DOHH2 (cell line): ENCODE measurements around the gene DCLRE1B.

Experiments used
- H3F3A ChIP-seq: fragments of 200-600 bp; sonication (generic), shearing (Covaris generic); 2 replicates; pipeline ENCODE4 v1.6.0; 2016; ENCODE audit warnings: antibody characterized with exemption, mild to moderate bottlenecking; ENCODE audit not compliant: control insufficient read depth, insufficient read depth
- H3K27ac ChIP-seq: fragments of 200-600 bp; sonication (generic); 2 replicates; pipeline ENCODE4 v1.5.1; 2014; ENCODE audit warnings: low read depth, mild to moderate bottlenecking, low read length, moderate library complexity
- H3K27me3 ChIP-seq: fragments of 200-600 bp; sonication (generic); 2 replicates; pipeline ENCODE4 v1.6.1; 2014; ENCODE audit warnings: mild to moderate bottlenecking, low read length, mixed read lengths; ENCODE audit not compliant: control insufficient read depth
- H3K36me3 ChIP-seq: fragments of 200-600 bp; sonication (generic); 2 replicates; pipeline ENCODE4 v1.6.1; 2014; ENCODE audit warnings: mild to moderate bottlenecking, low read length, moderate library complexity, mixed read lengths; ENCODE audit not compliant: control insufficient read depth
- H3K4me1 ChIP-seq: fragments of 200-600 bp; sonication (generic); 2 replicates; pipeline ENCODE4 v1.6.1; 2014; ENCODE audit warnings: mild to moderate bottlenecking, low read length, mixed read lengths; ENCODE audit not compliant: control insufficient read depth
- H3K4me2 ChIP-seq: fragments of 200-600 bp; sonication (generic); 2 replicates; pipeline ENCODE4 v1.6.0; 2014; ENCODE audit warnings: mild to moderate bottlenecking, low read length, moderate library complexity
- H3K4me3 ChIP-seq: fragments of 200-600 bp; sonication (generic); 2 replicates; pipeline ENCODE4 v1.5.1; 2014; ENCODE audit warnings: mild to moderate bottlenecking, low read length, mixed read lengths
- H3K79me2 ChIP-seq: fragments of 200-600 bp; sonication (generic); 2 replicates; pipeline ENCODE4 v1.6.1; 2014; ENCODE audit warnings: mild to moderate bottlenecking, low read length, mixed read lengths; ENCODE audit not compliant: control insufficient read depth
- H3K9me2 ChIP-seq: fragments of 200-600 bp; sonication (generic); replicated peaks from 2 replicates; pipeline ENCODE4 v1.6.1; 2014; ENCODE audit warnings: mild to moderate bottlenecking, low read length, mixed read lengths; ENCODE audit not compliant: control insufficient read depth
- H3K9me3 ChIP-seq: fragments of 200-600 bp; sonication (generic); 2 replicates; pipeline ENCODE4 v1.6.1; 2014; ENCODE audit warnings: antibody characterized with exemption, low read length, mixed read lengths; ENCODE audit not compliant: control insufficient read depth, insufficient read depth
- H4K20me1 ChIP-seq: fragments of 200-600 bp; sonication (generic); 2 replicates; pipeline ENCODE4 v1.6.0; 2014; ENCODE audit warnings: low read depth, mild to moderate bottlenecking, antibody characterized with exemption, low read length, moderate library complexity; ENCODE audit not compliant: control insufficient read depth, insufficient read depth
- CTCF ChIP-seq: fragments of 200-600 bp; sonication (generic); IDR thresholded peaks from one replicate; pipeline ENCODE4 v1.5.1; 2014; ENCODE audit warnings: antibody characterized with exemption, mild to moderate bottlenecking, low read depth, low read length; ENCODE audit not compliant: poor library complexity, severe bottlenecking
- EZH2phosphoT487 ChIP-seq: fragments of 200-600 bp; sonication (generic); IDR thresholded peaks from 2 replicates; pipeline ENCODE4 v1.6.1; 2017; ENCODE audit warnings: borderline replicate concordance, mild to moderate bottlenecking, antibody characterized with exemption, low read length, moderate library complexity, mixed read lengths

Gene DCLRE1B

GRCh38 chr1:113895961-113896360 is 9.2 kb upstream of the DCLRE1B start:
- Histone ChIP-seq H3K79me2 (no peaks in the 10 kb centered on the region), H3F3A (no peaks in the 10 kb centered on the region; the same call in 1 of the 2 replicates), H3K4me1 (peaks cover under 1% of the 10 kb centered on the region; the same call in 1 of the 2 replicates), H3K9me3 (no peaks in the 10 kb centered on the region), H3K27ac (no peak overlapping the region), H4K20me1 (no peaks in the 10 kb centered on the region), H3K36me3 (peaks cover 70% of the 10 kb centered on the region), H3K4me2 (no peak overlapping the region), H3K9me2 (no peaks in the 10 kb centered on the region), H3K27me3 (no peaks in the 10 kb centered on the region), H3K4me3 (no peak overlapping the region)
- no peak for TF ChIP-seq EZH2phosphoT487
- no peak for TF ChIP-seq CTCF

GRCh38 chr1:113898241-113898814 is 6.8 kb upstream of the DCLRE1B start:
- no peaks in the 10 kb centered on the region for H3K9me3 ChIP-seq
- TF ChIP-seq CTCF (no peak), EZH2phosphoT487 (no peak)
- H3K79me2 ChIP-seq = peaks cover 22% of the 10 kb centered on the region
- no peaks in the 10 kb centered on the region for H4K20me1 ChIP-seq
- no peaks in the 10 kb centered on the region for H3K27me3 ChIP-seq
- H3K4me3 ChIP-seq = no peak overlapping the region
- no peak overlapping the region for H3K4me2 ChIP-seq
- no peaks in the 10 kb centered on the region; the same call in 1 of the 2 replicates for H3F3A ChIP-seq
- H3K36me3 ChIP-seq = peaks cover 93% of the 10 kb centered on the region
- H3K4me1 ChIP-seq = peaks cover 12% of the 10 kb centered on the region
- no peak overlapping the region for H3K27ac ChIP-seq
- H3K9me2 ChIP-seq = no peaks in the 10 kb centered on the region

- H3K27ac ChIP-seq = no peak overlapping the region
- peaks cover 87% of the 10 kb centered on the region for H3K36me3 ChIP-seq
Measured at GRCh38 chr1:113899111-113899510, 6.0 kb upstream of the DCLRE1B start.

More at GRCh38 chr1:113899111-113899510, 6.0 kb upstream of the DCLRE1B start:
- Histone ChIP-seq H3K79me2 (peaks cover 30% of the 10 kb centered on the region), H3K9me3 (no peaks in the 10 kb centered on the region), H3K27me3 (no peaks in the 10 kb centered on the region), H3K9me2 (no peaks in the 10 kb centered on the region), H3F3A (no peaks in the 10 kb centered on the region; the same call in 1 of the 2 replicates), H3K4me1 (peaks cover 16% of the 10 kb centered on the region), H4K20me1 (no peaks in the 10 kb centered on the region), H3K4me3 (no peak overlapping the region), H3K4me2 (no peak overlapping the region)
- TF ChIP-seq CTCF (no peak), EZH2phosphoT487 (no peak)
